ENCODE measurements around the gene TSPAN14. TPM values are rescaled to one million over a fixed set of nuclear protein-coding genes. Genes with fewer than 3 reads are reported as not detected.

The TSPAN14 gene
- total RNA-seq, 1 experiment from 2014 or later, result 73.5 TPM

- TF ChIP-seq SMAD4 (CRISPR knock-in tag; IDR thresholded peaks at IDR 0.05), result no peak
- no peak for TF ChIP-seq ZBTB21 (CRISPR knock-in tag; IDR thresholded peaks at IDR 0.05; ENCODE audit: borderline replicate concordance)
- no peak for TF ChIP-seq ZNF532 (CRISPR knock-in tag; IDR thresholded peaks at IDR 0.05; ENCODE audit: borderline replicate concordance)
- TF ChIP-seq ZNF138 (CRISPR knock-in tag; conservative IDR thresholded peaks at IDR 0.05), result no peak
- TF ChIP-seq E2F5 (CRISPR knock-in tag; IDR thresholded peaks at IDR 0.05), result no peak
- no peak for TF ChIP-seq IRF1 (CRISPR knock-in tag; IDR thresholded peaks at IDR 0.05)
- TF ChIP-seq, protein P1, sequence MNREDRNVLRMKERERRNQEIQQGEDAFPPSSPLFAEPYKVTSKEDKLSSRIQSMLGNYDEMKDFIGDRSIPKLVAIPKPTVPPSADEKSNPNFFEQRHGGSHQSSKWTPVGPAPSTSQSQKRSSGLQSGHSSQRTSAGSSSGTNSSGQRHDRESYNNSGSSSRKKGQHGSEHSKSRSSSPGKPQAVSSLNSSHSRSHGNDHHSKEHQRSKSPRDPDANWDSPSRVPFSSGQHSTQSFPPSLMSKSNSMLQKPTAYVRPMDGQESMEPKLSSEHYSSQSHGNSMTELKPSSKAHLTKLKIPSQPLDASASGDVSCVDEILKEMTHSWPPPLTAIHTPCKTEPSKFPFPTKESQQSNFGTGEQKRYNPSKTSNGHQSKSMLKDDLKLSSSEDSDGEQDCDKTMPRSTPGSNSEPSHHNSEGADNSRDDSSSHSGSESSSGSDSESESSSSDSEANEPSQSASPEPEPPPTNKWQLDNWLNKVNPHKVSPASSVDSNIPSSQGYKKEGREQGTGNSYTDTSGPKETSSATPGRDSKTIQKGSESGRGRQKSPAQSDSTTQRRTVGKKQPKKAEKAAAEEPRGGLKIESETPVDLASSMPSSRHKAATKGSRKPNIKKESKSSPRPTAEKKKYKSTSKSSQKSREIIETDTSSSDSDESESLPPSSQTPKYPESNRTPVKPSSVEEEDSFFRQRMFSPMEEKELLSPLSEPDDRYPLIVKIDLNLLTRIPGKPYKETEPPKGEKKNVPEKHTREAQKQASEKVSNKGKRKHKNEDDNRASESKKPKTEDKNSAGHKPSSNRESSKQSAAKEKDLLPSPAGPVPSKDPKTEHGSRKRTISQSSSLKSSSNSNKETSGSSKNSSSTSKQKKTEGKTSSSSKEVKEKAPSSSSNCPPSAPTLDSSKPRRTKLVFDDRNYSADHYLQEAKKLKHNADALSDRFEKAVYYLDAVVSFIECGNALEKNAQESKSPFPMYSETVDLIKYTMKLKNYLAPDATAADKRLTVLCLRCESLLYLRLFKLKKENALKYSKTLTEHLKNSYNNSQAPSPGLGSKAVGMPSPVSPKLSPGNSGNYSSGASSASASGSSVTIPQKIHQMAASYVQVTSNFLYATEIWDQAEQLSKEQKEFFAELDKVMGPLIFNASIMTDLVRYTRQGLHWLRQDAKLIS (CRISPR knock-in tag; IDR thresholded peaks at IDR 0.05; ENCODE audit: borderline replicate concordance), result no peak
- no peak for TF ChIP-seq ZNF396 (CRISPR knock-in tag; IDR thresholded peaks at IDR 0.05; ENCODE audit: borderline replicate concordance)
- no peak for TF ChIP-seq ETV6 (CRISPR knock-in tag; IDR thresholded peaks at IDR 0.05)
- TF ChIP-seq FOXK1 (CRISPR knock-in tag; IDR thresholded peaks at IDR 0.05), result no peak
- TF ChIP-seq E2F4 (CRISPR knock-in tag; IDR thresholded peaks at IDR 0.05; ENCODE audit: borderline replicate concordance, low read depth), result no peak
- TF ChIP-seq, protein P2, sequence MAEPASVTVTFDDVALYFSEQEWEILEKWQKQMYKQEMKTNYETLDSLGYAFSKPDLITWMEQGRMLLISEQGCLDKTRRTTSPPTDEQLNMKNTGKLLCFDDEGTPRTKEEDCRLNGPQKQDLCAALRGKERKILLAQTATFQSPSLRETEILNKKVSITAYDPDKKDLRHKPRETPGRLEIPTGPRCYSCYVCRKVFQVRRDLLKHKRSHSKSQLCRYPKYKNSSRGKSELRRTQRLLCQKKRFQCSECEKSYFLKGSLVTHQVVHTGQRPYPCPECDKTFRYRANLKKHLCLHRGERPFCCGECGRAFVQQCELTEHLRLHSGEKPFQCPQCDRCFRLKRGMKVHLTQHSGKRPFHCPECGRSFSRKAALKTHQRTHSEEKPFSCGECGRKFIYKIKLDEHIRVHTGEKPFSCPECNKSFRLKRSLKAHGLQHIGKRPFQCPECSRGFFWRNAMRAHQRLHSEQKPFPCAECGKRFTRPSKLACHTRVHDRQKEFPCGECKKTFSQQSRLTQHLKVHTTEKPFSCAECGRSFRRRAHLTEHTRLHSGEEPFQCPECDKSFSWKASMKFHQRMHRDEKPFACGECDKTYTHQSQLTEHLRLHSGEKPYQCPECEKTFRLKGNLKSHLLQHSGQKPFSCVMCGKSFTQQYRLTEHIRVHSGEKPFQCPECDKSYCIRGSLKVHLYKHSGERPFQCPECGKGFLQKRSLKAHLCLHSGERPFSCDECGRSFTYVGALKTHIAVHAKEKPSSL (CRISPR knock-in tag; conservative IDR thresholded peaks at IDR 0.05), result no peak
- no peak for TF ChIP-seq PRRX2 (CRISPR knock-in tag; IDR thresholded peaks at IDR 0.05)
- TF ChIP-seq, protein P3, sequence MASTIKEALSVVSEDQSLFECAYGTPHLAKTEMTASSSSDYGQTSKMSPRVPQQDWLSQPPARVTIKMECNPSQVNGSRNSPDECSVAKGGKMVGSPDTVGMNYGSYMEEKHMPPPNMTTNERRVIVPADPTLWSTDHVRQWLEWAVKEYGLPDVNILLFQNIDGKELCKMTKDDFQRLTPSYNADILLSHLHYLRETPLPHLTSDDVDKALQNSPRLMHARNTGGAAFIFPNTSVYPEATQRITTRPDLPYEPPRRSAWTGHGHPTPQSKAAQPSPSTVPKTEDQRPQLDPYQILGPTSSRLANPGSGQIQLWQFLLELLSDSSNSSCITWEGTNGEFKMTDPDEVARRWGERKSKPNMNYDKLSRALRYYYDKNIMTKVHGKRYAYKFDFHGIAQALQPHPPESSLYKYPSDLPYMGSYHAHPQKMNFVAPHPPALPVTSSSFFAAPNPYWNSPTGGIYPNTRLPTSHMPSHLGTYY (CRISPR knock-in tag; IDR thresholded peaks at IDR 0.05), result no peak
- no peak for TF ChIP-seq FOXP1 (CRISPR knock-in tag; IDR thresholded peaks at IDR 0.05; ENCODE audit: borderline replicate concordance)
- TF ChIP-seq NR1H2 (CRISPR knock-in tag; IDR thresholded peaks at IDR 0.05), result no peak
- no peak for TF ChIP-seq ZSCAN18 (CRISPR knock-in tag; IDR thresholded peaks at IDR 0.05)
- TF ChIP-seq TEAD1 (CRISPR knock-in tag; IDR thresholded peaks at IDR 0.05), result no peak
- TF ChIP-seq USF2 (CRISPR knock-in tag; IDR thresholded peaks at IDR 0.05), result no peak
- Mint-ChIP-seq H3K27ac (no peak overlapping the region), H3K4me3 (no peak overlapping the region), H3K36me3 (peaks cover 47% of the 10 kb centered on the region), H3K27me3 (ENCODE audit: low read depth) (no peaks in the 10 kb centered on the region), H3K4me1 (no peaks in the 10 kb centered on the region), H3K9me3 (no peaks in the 10 kb centered on the region)
- DNase-seq (ENCODE audit: low spot score) (no peak), ATAC-seq (no peak)
- ChIA-PET POLR2A (no interaction called here), CTCF (interaction anchor here (0.7 to 20.7 kb wide), 12 partner anchors 8 to 151 kb away, joined by 3 to 802 read pairs (median 6); partner anchors contain the start of gene TSPAN14)
Observed at GRCh38 chr10:80512031-80512526, 58.0 kb downstream of the TSPAN14 start.

All from WTC11 (cell line).